AG10803 (cell line): ENCODE results near the gene BTBD16.

ENCODE experiments used
- DNase-seq: peaks from one replicate; pipeline ENCODE4 v3.0.0; 2010; ENCODE audit warnings: low read depth
- H3K4me3 ChIP-seq: 2 replicates; pipeline ENCODE4 v1.5.1; 2011; ENCODE audit warnings: mild to moderate bottlenecking, low read length, control low read depth
- CTCF ChIP-seq: conservative IDR thresholded peaks from 2 replicates; pipeline ENCODE4 v1.5.1; 2011; ENCODE audit warnings: mild to moderate bottlenecking, low read length, control low read depth, inconsistent platforms

BTBD16 gene

GRCh38 chr10:122246830-122247520 lies 24.1 kb upstream of the BTBD16 start:
- no peak overlapping the region for H3K4me3 ChIP-seq
- no peak for DNase-seq
- no peak for TF ChIP-seq CTCF

- no peak for DNase-seq
- TF ChIP-seq CTCF, result no peak
These were observed 22.5 kb upstream of the BTBD16 start for GRCh38 chr10:122248356-122249302.

GRCh38 chr10:122249303-122249850 lies 21.7 kb upstream of the BTBD16 start:
- no peak overlapping the region for H3K4me3 ChIP-seq
- no peak for TF ChIP-seq CTCF
- no peak for DNase-seq

More at GRCh38 chr10:122248356-122249302, 22.5 kb upstream of the BTBD16 start:
- H3K4me3 ChIP-seq, result no peak overlapping the region

- no peak overlapping the region for H3K4me3 ChIP-seq
- no peak for DNase-seq
- TF ChIP-seq CTCF, result no peak
These were observed 20.9 kb upstream of the BTBD16 start for GRCh38 chr10:122249991-122250750.

- TF ChIP-seq CTCF, result no peak
- H3K4me3 ChIP-seq, result no peak overlapping the region
- DNase-seq, result no peak
These were observed 19.4 kb upstream of the BTBD16 start for GRCh38 chr10:122251459-122252255.

GRCh38 chr10:122252805-122253204 lies 18.3 kb upstream of the BTBD16 start:
- no peak overlapping the region for H3K4me3 ChIP-seq
- no peak for DNase-seq
- TF ChIP-seq CTCF, result no peak
